HCT116 (cell line): Measurements from ENCODE around the gene TSPAN3. TPM values are rescaled to one million over a fixed set of nuclear protein-coding genes. Genes with fewer than 3 reads are reported as not detected.

ENCODE experiments used
- ATAC-seq: fragments of 200-7000 bp; cut with Tn5 transposase; 2 replicates; pipeline ENCODE4 v1.9.1; 2020; ENCODE audit warnings: mild to moderate bottlenecking, moderate library complexity
- BruUV-seq: library from RNA; stranded (reverse); fragments of 400-500 nt; replicated peaks from 2 replicates; lab custom pipeline; 2021; lab: Mats Ljungman, UMichigan
- CTCF ChIA-PET: fragments of 300-600 bp; sonication (Branson Sonifier 250); formaldehyde crosslinking; loops from one replicate; lab custom pipeline; 2021; ENCODE audit warnings: antibody characterized with exemption; lab: Charles Lee
- POLR2A ChIA-PET: fragments of 300-600, 350-600 bp; sonication (Branson Sonifier 250); formaldehyde crosslinking; loops from one replicate; lab custom pipeline; 2021; ENCODE audit warnings: antibody characterized with exemption; lab: Charles Lee
- RAD21 ChIA-PET, 2 experiments: fragments of 300-600 bp; sonication (Branson Sonifier 250); formaldehyde crosslinking; loops; one replicate each; lab custom pipeline; 2023; ENCODE audit warnings: low total read pairs in 2 of 2; ENCODE audit not compliant: uncharacterized antibody in 2 of 2, unreplicated experiment in 2 of 2, low non-redundant PET in 1 of 2; lab: Charles Lee
- DNase-seq: peaks from one replicate; pipeline ENCODE4 v3.0.0-alpha.2; 2010; ENCODE audit warnings: low read depth, low spot score
- H2AFZ ChIP-seq: fragments of 200-600 bp; shearing (Covaris generic), sonication (generic); 2 replicates; pipeline ENCODE4 v1.6.1; 2017; ENCODE audit warnings: low read depth, mixed run types, mixed read lengths, antibody characterized with exemption, low read length; ENCODE audit not compliant: poor library complexity, severe bottlenecking
- H3K27ac ChIP-seq: 2 replicates; pipeline ENCODE4 v1.5.1; 2012; ENCODE audit warnings: low read depth, low read length
- H3K27me3 ChIP-seq: fragments of 200-600 bp; sonication (generic); 2 replicates; pipeline ENCODE4 v1.6.1; 2016; ENCODE audit warnings: mixed run types, low read length, mixed read lengths; ENCODE audit not compliant: insufficient read depth
- H3K36me3 ChIP-seq, 2 experiments: fragments of 200-500 bp in 1 of 2; fragments of 200-600 bp in 1 of 2; sonication (Bioruptor generic) in 1 of 2; sonication (generic) in 1 of 2; 2 replicates each; pipeline versions ENCODE4 v1.5.1 to v1.6.1; 2014 to 2016; ENCODE audit warnings: low read length in 2 of 2, inconsistent platforms in 1 of 2, mixed read lengths in 1 of 2, mixed run types in 1 of 2; ENCODE audit not compliant: insufficient read depth in 2 of 2, control insufficient read depth in 1 of 2
- H3K4me1 ChIP-seq, 2 experiments: fragments of 200-600 bp in 1 of 2; sonication (generic) in 1 of 2; 2 replicates each; pipeline versions ENCODE4 v1.5.1 to v1.6.1; 2012 to 2017; ENCODE audit warnings: low read length in 2 of 2, inconsistent platforms in 1 of 2, mild to moderate bottlenecking in 1 of 2, mixed read lengths in 1 of 2, mixed run types in 1 of 2, moderate library complexity in 1 of 2; ENCODE audit not compliant: insufficient read depth in 2 of 2, control insufficient read depth in 1 of 2
- H3K4me2 ChIP-seq: fragments of 200-600 bp; sonication (generic); 2 replicates; pipeline ENCODE4 v1.6.1; 2017; ENCODE audit warnings: mixed run types, low read length, mixed read lengths
- H3K4me3 ChIP-seq, 2 experiments: fragments of 200-600 bp in 1 of 2; sonication (generic) in 1 of 2; replicated peaks in 1 of 2; 2 replicates each; pipeline ENCODE4 v1.5.1; 2011 to 2016; ENCODE audit warnings: low read length in 2 of 2, control low read depth in 1 of 2, low read depth in 1 of 2, mild to moderate bottlenecking in 1 of 2, mixed read lengths in 1 of 2, mixed run types in 1 of 2
- H3K79me2 ChIP-seq: fragments of 200-600 bp; sonication (generic); 2 replicates; pipeline ENCODE4 v1.6.1; 2017; ENCODE audit warnings: mild to moderate bottlenecking, mixed run types, low read length, moderate library complexity, mixed read lengths; ENCODE audit not compliant: insufficient read depth
- H3K9ac ChIP-seq: fragments of 200-600 bp; sonication (generic); 2 replicates; pipeline ENCODE4 v1.6.1; 2016; ENCODE audit warnings: low read length, mixed read lengths
- H3K9me2 ChIP-seq: fragments of 200-600 bp; sonication (generic), shearing (Covaris generic); 2 replicates; pipeline ENCODE4 v1.6.1; 2017; ENCODE audit warnings: mixed run types, mild to moderate bottlenecking, moderate library complexity; ENCODE audit not compliant: insufficient read depth
- H3K9me3 ChIP-seq, 2 experiments: fragments of 200-500 bp in 1 of 2; fragments of 200-600 bp in 1 of 2; sonication (Bioruptor generic) in 1 of 2; sonication (generic) in 1 of 2; 2 replicates each; pipeline ENCODE4 v1.6.1; 2014 to 2017; ENCODE audit warnings: low read length in 2 of 2, mixed read lengths in 2 of 2, inconsistent platforms in 1 of 2, low read depth in 1 of 2, mild to moderate bottlenecking in 1 of 2, mixed run types in 1 of 2, moderate library complexity in 1 of 2; ENCODE audit not compliant: control insufficient read depth in 1 of 2, insufficient read depth in 1 of 2
- H4K20me1 ChIP-seq: fragments of 200-600 bp; sonication (generic), shearing (Covaris generic); 2 replicates; pipeline ENCODE4 v1.6.1; 2017; ENCODE audit warnings: mixed run types, mild to moderate bottlenecking, moderate library complexity; ENCODE audit not compliant: insufficient read depth
- CEBPB ChIP-seq: IDR thresholded peaks from 2 replicates; pipeline ENCODE4 v1.6.1; 2012; ENCODE audit warnings: low read depth
- CTCF ChIP-seq, 3 experiments: fragments of 200-600 bp in 1 of 3; sonication (generic) in 1 of 3; IDR thresholded peaks in 2 of 3; conservative IDR thresholded peaks in 1 of 3; 2 replicates each; pipeline ENCODE4 v1.5.1; 2012 to 2017; ENCODE audit warnings: low read depth in 2 of 3, low read length in 2 of 3, antibody characterized with exemption in 1 of 3, borderline replicate concordance in 1 of 3, control low read depth in 1 of 3, mild to moderate bottlenecking in 1 of 3, mixed read lengths in 1 of 3, mixed run types in 1 of 3, moderate library complexity in 1 of 3; ENCODE audit not compliant: insufficient read depth in 1 of 3
- EGR1 ChIP-seq: IDR thresholded peaks from 2 replicates; pipeline ENCODE4 v1.6.1; 2012; ENCODE audit warnings: low read depth
- ELF1 ChIP-seq: IDR thresholded peaks from 2 replicates; pipeline ENCODE4 v1.6.1; 2012; ENCODE audit warnings: low read depth, borderline replicate concordance
- EZH2phosphoT487 ChIP-seq: fragments of 200-600 bp; IDR thresholded peaks from 2 replicates; pipeline ENCODE4 v1.6.1; 2018; ENCODE audit warnings: antibody characterized with exemption, borderline replicate concordance
- POLR2A ChIP-seq: IDR thresholded peaks from 2 replicates; pipeline ENCODE4 v1.7.0; 2011; ENCODE audit warnings: borderline replicate concordance; ENCODE audit not compliant: insufficient read depth, insufficient read length; ENCODE audit errors: extremely low read depth
- POLR2AphosphoS5 ChIP-seq: IDR thresholded peaks from 2 replicates; pipeline ENCODE4 v1.6.1; 2011; ENCODE audit warnings: mild to moderate bottlenecking, low read depth, low read length, moderate library complexity
- RAD21 ChIP-seq: IDR thresholded peaks from 2 replicates; pipeline ENCODE4 v1.6.1; 2012; ENCODE audit warnings: low read depth, mild to moderate bottlenecking
- SIN3A ChIP-seq: IDR thresholded peaks from 2 replicates; pipeline ENCODE4 v1.6.1; 2012; ENCODE audit warnings: low read depth
- TCF7L2 ChIP-seq: IDR thresholded peaks from 2 replicates; pipeline ENCODE4 v1.7.0; 2011; ENCODE audit warnings: borderline replicate concordance, inconsistent platforms; ENCODE audit not compliant: insufficient read depth, insufficient read length; ENCODE audit errors: extremely low read depth
- ZBTB33 ChIP-seq: IDR thresholded peaks from 2 replicates; pipeline ENCODE4 v1.6.1; 2011; ENCODE audit warnings: mild to moderate bottlenecking, low read length, moderate library complexity; ENCODE audit not compliant: insufficient replicate concordance; ENCODE audit errors: extremely low read depth
- ZNF274 ChIP-seq: fragments of 200-500 bp; sonication (Bioruptor generic); IDR thresholded peaks from 2 replicates; pipeline ENCODE4 v1.6.1; 2014; ENCODE audit warnings: mild to moderate bottlenecking, low read depth, low read length, inconsistent platforms
- intact Hi-C: fragments of 100-400 bp; cut with micrococcal nuclease; formaldehyde crosslinking; loops from 2 replicates; pipeline ENCODE4 v1.10.0; 2022
- total RNA-seq: library from RNA; stranded (reverse); gene quantifications from one replicate; pipeline ENCODE4 v1.2.1, GENCODE V29; 2021; ENCODE audit not compliant: unreplicated experiment

The TSPAN3 gene
- total RNA-seq, 1 experiment from 2014 or later = 140 TPM

GRCh38 chr15:77063249-77063648 is 7.7 kb downstream of the TSPAN3 start:
- no TSS peak for BruUV-seq
- Histone ChIP-seq H3K79me2 (peaks cover 94% of the 10 kb centered on the region), H3K4me2 (no peak overlapping the region), H3K4me3 (no peak overlapping the region), H3K27ac (no peak overlapping the region), H3K27me3 (no peaks in the 10 kb centered on the region), H4K20me1 (peaks cover 17% of the 10 kb centered on the region; the same call in 1 of the 2 replicates), H2AFZ (no peak overlapping the region), H3K36me3 (no peaks in the 10 kb centered on the region), H3K9me3 (no peaks in the 10 kb centered on the region), H3K9me2 (no peaks in the 10 kb centered on the region), H3K9ac (no peak overlapping the region), H3K4me1 (peaks cover 7 to 16% of the 10 kb centered on the region in 2 experiments; a peak in 3 of 4 replicates)
- ChIA-PET POLR2A (no interaction called here), CTCF (no interaction called here), RAD21 (no interaction called here)
- intact Hi-C loops = no loop called here
- DNase-seq (no peak), ATAC-seq (no peak)
- no peak for TF ChIP-seq ZBTB33
- no peak for TF ChIP-seq CTCF (IDR thresholded peaks at IDR 0.05 in 2 of 3, conservative IDR thresholded peaks at IDR 0.05 in 1 of 3; ENCODE audit: borderline replicate concordance in 1 of 3, insufficient read depth in 1 of 3, low read depth in 2 of 3, low read length in 2 of 3)
- TF ChIP-seq EZH2phosphoT487 = no peak
- no peak for TF ChIP-seq POLR2AphosphoS5
- TF ChIP-seq ELF1 = no peak
- no peak for TF ChIP-seq POLR2A
- no peak for TF ChIP-seq TCF7L2
- no peak for TF ChIP-seq CEBPB
- no peak for TF ChIP-seq RAD21
- TF ChIP-seq ZNF274 = no peak
- no peak for TF ChIP-seq SIN3A
- no peak for TF ChIP-seq EGR1
